ENCODE data around the gene SENP8.

SENP8 gene

GRCh38 chr15:72173864-72174550 is 55.8 kb downstream of the SENP8 start:
- no peak for TF ChIP-seq ZFP3 (CRISPR knock-in tag; IDR thresholded peaks at IDR 0.05)
- TF ChIP-seq, protein P1, sequence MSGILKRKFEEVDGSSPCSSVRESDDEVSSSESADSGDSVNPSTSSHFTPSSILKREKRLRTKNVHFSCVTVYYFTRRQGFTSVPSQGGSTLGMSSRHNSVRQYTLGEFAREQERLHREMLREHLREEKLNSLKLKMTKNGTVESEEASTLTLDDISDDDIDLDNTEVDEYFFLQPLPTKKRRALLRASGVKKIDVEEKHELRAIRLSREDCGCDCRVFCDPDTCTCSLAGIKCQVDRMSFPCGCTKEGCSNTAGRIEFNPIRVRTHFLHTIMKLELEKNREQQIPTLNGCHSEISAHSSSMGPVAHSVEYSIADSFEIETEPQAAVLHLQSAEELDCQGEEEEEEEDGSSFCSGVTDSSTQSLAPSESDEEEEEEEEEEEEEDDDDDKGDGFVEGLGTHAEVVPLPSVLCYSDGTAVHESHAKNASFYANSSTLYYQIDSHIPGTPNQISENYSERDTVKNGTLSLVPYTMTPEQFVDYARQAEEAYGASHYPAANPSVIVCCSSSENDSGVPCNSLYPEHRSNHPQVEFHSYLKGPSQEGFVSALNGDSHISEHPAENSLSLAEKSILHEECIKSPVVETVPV (CRISPR knock-in tag; IDR thresholded peaks at IDR 0.05): no peak
- TF ChIP-seq TSHZ2 (CRISPR knock-in tag; IDR thresholded peaks at IDR 0.05): no peak
- TF ChIP-seq GLIS3 (CRISPR knock-in tag; IDR thresholded peaks at IDR 0.05): no peak
- no peak for TF ChIP-seq ZNF8 (CRISPR knock-in tag; IDR thresholded peaks at IDR 0.05)
- no peak for TF ChIP-seq TCF4 (CRISPR knock-in tag; IDR thresholded peaks at IDR 0.05; ENCODE audit: borderline replicate concordance)
- TF ChIP-seq, protein P2, sequence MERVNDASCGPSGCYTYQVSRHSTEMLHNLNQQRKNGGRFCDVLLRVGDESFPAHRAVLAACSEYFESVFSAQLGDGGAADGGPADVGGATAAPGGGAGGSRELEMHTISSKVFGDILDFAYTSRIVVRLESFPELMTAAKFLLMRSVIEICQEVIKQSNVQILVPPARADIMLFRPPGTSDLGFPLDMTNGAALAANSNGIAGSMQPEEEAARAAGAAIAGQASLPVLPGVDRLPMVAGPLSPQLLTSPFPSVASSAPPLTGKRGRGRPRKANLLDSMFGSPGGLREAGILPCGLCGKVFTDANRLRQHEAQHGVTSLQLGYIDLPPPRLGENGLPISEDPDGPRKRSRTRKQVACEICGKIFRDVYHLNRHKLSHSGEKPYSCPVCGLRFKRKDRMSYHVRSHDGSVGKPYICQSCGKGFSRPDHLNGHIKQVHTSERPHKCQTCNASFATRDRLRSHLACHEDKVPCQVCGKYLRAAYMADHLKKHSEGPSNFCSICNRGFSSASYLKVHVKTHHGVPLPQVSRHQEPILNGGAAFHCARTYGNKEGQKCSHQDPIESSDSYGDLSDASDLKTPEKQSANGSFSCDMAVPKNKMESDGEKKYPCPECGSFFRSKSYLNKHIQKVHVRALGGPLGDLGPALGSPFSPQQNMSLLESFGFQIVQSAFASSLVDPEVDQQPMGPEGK (CRISPR knock-in tag; IDR thresholded peaks at IDR 0.05; ENCODE audit: borderline replicate concordance): no peak
- no peak for TF ChIP-seq ESRRG (CRISPR knock-in tag; IDR thresholded peaks at IDR 0.05)
- no peak for TF ChIP-seq RARB (CRISPR knock-in tag; IDR thresholded peaks at IDR 0.05)
- no peak for TF ChIP-seq ZNF70 (CRISPR knock-in tag; IDR thresholded peaks at IDR 0.05)
- no peak for TF ChIP-seq ISL1 (CRISPR knock-in tag; IDR thresholded peaks at IDR 0.05)
- no peak for TF ChIP-seq CSDC2 (CRISPR knock-in tag; IDR thresholded peaks at IDR 0.05)
- TF ChIP-seq ZC3H10 (CRISPR knock-in tag; IDR thresholded peaks at IDR 0.05): no peak
- TF ChIP-seq PPARA (CRISPR knock-in tag; IDR thresholded peaks at IDR 0.05; ENCODE audit: borderline replicate concordance): no peak
- TF ChIP-seq BACH2 (CRISPR knock-in tag; IDR thresholded peaks at IDR 0.05; ENCODE audit: borderline replicate concordance): no peak
- no peak for TF ChIP-seq OSR1 (CRISPR knock-in tag; IDR thresholded peaks at IDR 0.05)
- ATAC-seq: no peak

DNA sequence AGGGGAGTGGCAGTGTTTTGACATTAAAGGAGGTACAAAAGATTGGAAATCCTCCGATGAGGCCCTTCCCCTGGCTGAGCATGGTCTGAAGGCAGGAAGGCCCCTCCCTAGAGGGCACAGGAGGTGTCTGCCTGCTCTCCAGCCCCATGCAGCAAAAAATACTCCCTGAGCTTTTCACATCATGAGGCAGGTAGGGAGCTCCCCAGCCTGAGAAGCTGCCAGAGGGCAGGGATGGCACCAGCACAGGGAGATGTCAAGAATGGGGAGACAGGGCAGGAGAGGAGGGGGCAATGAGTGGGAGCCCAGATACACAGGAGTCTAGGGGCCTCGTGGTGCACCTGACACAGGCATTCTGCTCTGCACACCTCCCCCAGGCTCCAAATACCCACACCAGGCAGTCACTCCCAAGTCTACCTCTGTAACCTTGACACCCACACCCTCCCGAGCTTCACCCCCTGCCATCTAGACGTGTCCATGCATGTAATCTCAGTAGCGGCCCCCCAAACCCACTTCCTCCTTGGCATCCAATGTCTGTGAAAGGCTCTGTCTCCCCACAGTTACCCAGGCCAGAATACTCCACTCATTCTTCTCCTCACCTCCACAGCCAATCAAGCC is 56.5 kb downstream of the SENP8 start:
- no peak for ATAC-seq
- no peak for TF ChIP-seq RARB (CRISPR knock-in tag; IDR thresholded peaks at IDR 0.05)
- TF ChIP-seq BACH2 (CRISPR knock-in tag; IDR thresholded peaks at IDR 0.05; ENCODE audit: borderline replicate concordance): no peak
- TF ChIP-seq ZFP30 (CRISPR knock-in tag; IDR thresholded peaks at IDR 0.05): no peak
- no peak for TF ChIP-seq ZFP3 (CRISPR knock-in tag; IDR thresholded peaks at IDR 0.05)
- TF ChIP-seq PPARA (CRISPR knock-in tag; IDR thresholded peaks at IDR 0.05; ENCODE audit: borderline replicate concordance): no peak
- TF ChIP-seq GLIS3 (CRISPR knock-in tag; IDR thresholded peaks at IDR 0.05): no peak
- TF ChIP-seq ZNF565 (CRISPR knock-in tag; conservative IDR thresholded peaks at IDR 0.05; ENCODE audit: low read depth): no peak
- no peak for TF ChIP-seq ZNF8 (CRISPR knock-in tag; IDR thresholded peaks at IDR 0.05)
- TF ChIP-seq, protein P3, sequence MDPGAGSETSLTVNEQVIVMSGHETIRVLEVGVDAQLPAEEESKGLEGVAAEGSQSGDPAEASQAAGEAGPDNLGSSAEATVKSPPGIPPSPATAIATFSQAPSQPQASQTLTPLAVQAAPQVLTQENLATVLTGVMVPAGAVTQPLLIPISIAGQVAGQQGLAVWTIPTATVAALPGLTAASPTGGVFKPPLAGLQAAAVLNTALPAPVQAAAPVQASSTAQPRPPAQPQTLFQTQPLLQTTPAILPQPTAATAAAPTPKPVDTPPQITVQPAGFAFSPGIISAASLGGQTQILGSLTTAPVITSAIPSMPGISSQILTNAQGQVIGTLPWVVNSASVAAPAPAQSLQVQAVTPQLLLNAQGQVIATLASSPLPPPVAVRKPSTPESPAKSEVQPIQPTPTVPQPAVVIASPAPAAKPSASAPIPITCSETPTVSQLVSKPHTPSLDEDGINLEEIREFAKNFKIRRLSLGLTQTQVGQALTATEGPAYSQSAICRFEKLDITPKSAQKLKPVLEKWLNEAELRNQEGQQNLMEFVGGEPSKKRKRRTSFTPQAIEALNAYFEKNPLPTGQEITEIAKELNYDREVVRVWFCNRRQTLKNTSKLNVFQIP (CRISPR knock-in tag; IDR thresholded peaks at IDR 0.05; ENCODE audit: borderline replicate concordance, low read depth): no peak
- TF ChIP-seq, protein P1 (CRISPR knock-in tag; IDR thresholded peaks at IDR 0.05): no peak
- TF ChIP-seq, protein P2 (CRISPR knock-in tag; IDR thresholded peaks at IDR 0.05; ENCODE audit: borderline replicate concordance): no peak
- no peak for TF ChIP-seq TSHZ2 (CRISPR knock-in tag; IDR thresholded peaks at IDR 0.05)
- no peak for TF ChIP-seq OSR1 (CRISPR knock-in tag; IDR thresholded peaks at IDR 0.05)
- TF ChIP-seq, protein P4, sequence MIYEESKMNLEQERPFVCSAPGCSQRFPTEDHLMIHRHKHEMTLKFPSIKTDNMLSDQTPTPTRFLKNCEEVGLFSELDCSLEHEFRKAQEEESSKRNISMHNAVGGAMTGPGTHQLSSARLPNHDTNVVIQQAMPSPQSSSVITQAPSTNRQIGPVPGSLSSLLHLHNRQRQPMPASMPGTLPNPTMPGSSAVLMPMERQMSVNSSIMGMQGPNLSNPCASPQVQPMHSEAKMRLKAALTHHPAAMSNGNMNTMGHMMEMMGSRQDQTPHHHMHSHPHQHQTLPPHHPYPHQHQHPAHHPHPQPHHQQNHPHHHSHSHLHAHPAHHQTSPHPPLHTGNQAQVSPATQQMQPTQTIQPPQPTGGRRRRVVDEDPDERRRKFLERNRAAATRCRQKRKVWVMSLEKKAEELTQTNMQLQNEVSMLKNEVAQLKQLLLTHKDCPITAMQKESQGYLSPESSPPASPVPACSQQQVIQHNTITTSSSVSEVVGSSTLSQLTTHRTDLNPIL (CRISPR knock-in tag; IDR thresholded peaks at IDR 0.05; ENCODE audit: low read depth): no peak
- no peak for TF ChIP-seq ZC3H10 (CRISPR knock-in tag; IDR thresholded peaks at IDR 0.05)
- no peak for TF ChIP-seq TOX (CRISPR knock-in tag; IDR thresholded peaks at IDR 0.05; ENCODE audit: borderline replicate concordance)
- TF ChIP-seq ZNF70 (CRISPR knock-in tag; IDR thresholded peaks at IDR 0.05): no peak
- TF ChIP-seq SNAI2 (CRISPR knock-in tag; IDR thresholded peaks at IDR 0.05): no peak
